Testis (tissue), 3 donors: ENCODE results near the gene MEA1. TPM values are rescaled to one million over a fixed set of nuclear protein-coding genes. Genes with fewer than 3 reads are reported as not detected.

Source experiments
- DNase-seq: peaks from one replicate; pipeline ENCODE4 v3.0.0-alpha.2; 2019
- H3K27ac ChIP-seq, 2 donors: fragments of 200-600 bp; sonication (generic); one replicate each; pipeline ENCODE4 v1.5.1; 2019
- H3K27me3 ChIP-seq: fragments of 200-600 bp; sonication (generic); one replicate; pipeline ENCODE4 v1.5.1; 2019
- H3K36me3 ChIP-seq: fragments of 200-600 bp; sonication (generic); one replicate; pipeline ENCODE4 v1.5.1; 2017; ENCODE audit warnings: low read depth; ENCODE audit errors: missing control alignments
- H3K4me1 ChIP-seq: fragments of 200-600 bp; sonication (generic); one replicate; pipeline ENCODE4 v1.5.1; 2019
- H3K4me3 ChIP-seq, 2 donors: fragments of 200-600 bp; sonication (generic); one replicate each; pipeline ENCODE4 v1.5.1; 2017 to 2019
- H3K9me3 ChIP-seq: fragments of 200-600 bp; sonication (generic); one replicate; pipeline ENCODE4 v1.5.1; 2017
- POLR2A ChIP-seq: fragments of 450-650 bp; IDR thresholded peaks from one replicate; pipeline ENCODE4 v1.6.1; 2017; ENCODE audit warnings: antibody characterized with exemption, mild to moderate bottlenecking, moderate library complexity
- WGBS, 2 donors: methylation state at CpG; one replicate each; pipeline ENCODE4 v1.1.5; 2018; 5-methylcytosine and 5-hydroxymethylcytosine counted together
- intact Hi-C: fragments of 100-400 bp; cut with DNase I; formaldehyde crosslinking; loops from one replicate; pipeline ENCODE4 v1.15.1; 2023; ENCODE audit warnings: low total_unique reads
- polyA plus RNA-seq: library from polyadenylated mRNA; stranded (reverse); fragments of 350-450 nt; fragmentation: Illumina TruSeq; extraction: RNeasy Lipid Tissue Mini Kit (QIAGEN cat#74804); gene quantifications from one replicate; pipeline ENCODE4 v1.2.3, GENCODE V29; 2014; ENCODE audit warnings: low read depth, low replicate concordance; ENCODE audit not compliant: insufficient read depth
- total RNA-seq, 2 donors: library from RNA; depleted of rRNA; stranded (reverse); fragments of >200 nt; gene quantifications; one replicate each; pipeline ENCODE4 v1.2.3, GENCODE V29; 2016
- TF ChIP-seq, protein P1 (sequence below), 3 experiments: fragments of 450-650 bp in 2 of 3; fragments of 200-600 bp in 1 of 3; sonication (generic) in 1 of 3; IDR thresholded peaks; one replicate each; pipeline ENCODE4 v1.5.1; 2016 to 2019; ENCODE audit warnings: antibody characterized with exemption in 3 of 3, mild to moderate bottlenecking in 2 of 3, moderate library complexity in 1 of 3

MEA1 gene
- total and polyA plus RNA-seq, 3 donors from 2014 or later, result 132 to 522 (median 175) TPM

DNA sequence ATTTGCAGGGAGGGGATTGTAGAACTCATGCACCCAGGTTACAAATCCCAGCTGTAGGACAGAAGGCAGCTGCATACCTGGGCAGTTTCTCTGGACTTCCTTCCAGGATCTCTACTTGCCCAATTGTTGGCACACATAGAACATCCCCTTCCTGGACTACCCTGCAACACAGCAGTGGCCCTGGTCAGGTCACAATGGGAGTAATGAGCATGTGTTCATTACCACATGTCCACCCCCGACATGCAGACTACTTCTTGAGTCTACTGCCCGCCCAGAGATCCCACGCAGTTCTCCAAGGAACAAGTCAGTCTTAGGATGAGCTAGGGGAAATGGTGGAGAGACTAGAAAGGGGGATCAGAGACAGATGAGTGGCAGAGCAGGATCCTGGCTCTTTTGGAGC, 39.8 kb downstream of the MEA1 start:
- Histone ChIP-seq H3K27me3 (no peaks in the 10 kb centered on the region), H3K27ac (no peak overlapping the region), H3K9me3 (no peaks in the 10 kb centered on the region), H3K4me3 (no peak overlapping the region), H3K4me1 (no peaks in the 10 kb centered on the region), H3K36me3 (no peaks in the 10 kb centered on the region)
- whole genome bisulfite sequencing, 2 donors, result 84 to 97% methylated on average over 3 of the region's 3 CpGs
- TF ChIP-seq, protein P1, sequence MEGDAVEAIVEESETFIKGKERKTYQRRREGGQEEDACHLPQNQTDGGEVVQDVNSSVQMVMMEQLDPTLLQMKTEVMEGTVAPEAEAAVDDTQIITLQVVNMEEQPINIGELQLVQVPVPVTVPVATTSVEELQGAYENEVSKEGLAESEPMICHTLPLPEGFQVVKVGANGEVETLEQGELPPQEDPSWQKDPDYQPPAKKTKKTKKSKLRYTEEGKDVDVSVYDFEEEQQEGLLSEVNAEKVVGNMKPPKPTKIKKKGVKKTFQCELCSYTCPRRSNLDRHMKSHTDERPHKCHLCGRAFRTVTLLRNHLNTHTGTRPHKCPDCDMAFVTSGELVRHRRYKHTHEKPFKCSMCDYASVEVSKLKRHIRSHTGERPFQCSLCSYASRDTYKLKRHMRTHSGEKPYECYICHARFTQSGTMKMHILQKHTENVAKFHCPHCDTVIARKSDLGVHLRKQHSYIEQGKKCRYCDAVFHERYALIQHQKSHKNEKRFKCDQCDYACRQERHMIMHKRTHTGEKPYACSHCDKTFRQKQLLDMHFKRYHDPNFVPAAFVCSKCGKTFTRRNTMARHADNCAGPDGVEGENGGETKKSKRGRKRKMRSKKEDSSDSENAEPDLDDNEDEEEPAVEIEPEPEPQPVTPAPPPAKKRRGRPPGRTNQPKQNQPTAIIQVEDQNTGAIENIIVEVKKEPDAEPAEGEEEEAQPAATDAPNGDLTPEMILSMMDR (IDR thresholded peaks at IDR 0.05), result no peak
- no peak for TF ChIP-seq POLR2A
- intact Hi-C loops, result no loop called here
- no peak for DNase-seq

DNA sequence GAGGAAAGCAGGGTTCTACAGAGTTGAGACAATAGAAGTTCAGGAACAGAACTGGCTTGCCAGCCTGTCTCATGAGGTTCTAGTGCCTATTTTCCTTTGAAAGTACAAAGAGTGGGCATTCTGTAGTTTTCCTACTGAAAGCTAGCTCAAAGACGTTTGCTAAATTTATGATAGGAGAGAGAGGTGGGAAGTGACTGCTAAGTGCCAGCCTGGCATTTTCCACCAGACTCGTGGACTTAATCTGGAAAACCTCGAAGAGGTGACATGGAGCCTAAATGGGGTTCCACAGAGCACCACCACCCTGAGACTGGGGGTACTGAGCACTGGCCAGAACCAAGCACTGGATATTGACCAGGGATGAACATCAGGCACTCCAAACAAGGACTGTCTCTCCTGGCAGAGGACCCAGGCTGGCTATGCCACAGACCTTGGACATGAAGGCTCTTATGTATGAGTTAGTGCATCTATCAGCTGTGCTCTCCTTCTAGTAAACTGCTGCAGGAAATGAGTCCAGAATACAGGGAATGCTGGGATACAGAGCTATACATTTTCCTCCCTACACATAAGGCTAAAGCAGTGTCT, 41.9 kb downstream of the MEA1 start:
- Histone ChIP-seq H3K27ac (no peak overlapping the region), H3K36me3 (no peaks in the 10 kb centered on the region), H3K4me3 (no peak overlapping the region), H3K9me3 (no peaks in the 10 kb centered on the region), H3K27me3 (no peaks in the 10 kb centered on the region), H3K4me1 (no peaks in the 10 kb centered on the region)
- WGBS, 2 donors, result 82 to 93% methylated on average over 3 of the region's 3 CpGs
- no peak for DNase-seq
- intact Hi-C loops, result no loop called here
- TF ChIP-seq POLR2A, result no peak
- TF ChIP-seq, protein P1 (IDR thresholded peaks at IDR 0.05), result no peak

DNA sequence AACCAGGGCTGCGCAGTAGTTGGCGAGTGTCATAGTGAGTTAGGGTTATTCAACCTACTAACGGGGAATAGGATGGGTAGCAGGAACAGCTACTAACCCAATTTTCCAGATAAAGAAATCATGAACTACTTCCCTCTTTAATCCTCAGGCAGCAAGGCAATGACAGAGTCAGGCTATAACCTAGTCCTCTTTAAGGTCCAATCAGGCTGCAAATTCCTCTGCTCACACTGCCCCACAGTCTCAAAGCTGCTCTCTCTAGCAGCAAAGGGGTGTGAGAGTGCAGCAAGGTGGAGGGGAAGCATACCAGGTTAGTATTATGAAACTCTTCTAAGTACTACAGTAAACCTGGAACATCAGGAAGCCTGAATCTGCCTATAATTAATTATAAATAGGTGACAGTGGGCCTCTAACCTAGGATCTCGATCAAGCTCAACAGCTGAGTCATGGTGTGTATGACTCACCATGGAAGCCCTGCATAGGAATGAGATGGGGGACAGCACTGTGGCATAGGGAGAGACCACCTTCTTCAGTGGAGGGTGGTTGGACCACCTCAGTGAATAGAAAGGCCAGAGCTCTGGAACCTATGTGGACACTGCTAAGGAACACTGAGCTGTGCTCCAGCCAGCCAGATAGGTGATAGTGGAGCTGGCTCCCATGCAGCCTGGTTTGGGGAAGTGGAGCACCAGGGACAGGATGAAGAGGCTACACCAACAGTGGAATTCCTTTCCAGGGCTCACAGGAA, 42.7 kb downstream of the MEA1 start:
- 86 to 90% methylated on average over 4 of the region's 4 CpGs for WGBS, 2 donors

DNA sequence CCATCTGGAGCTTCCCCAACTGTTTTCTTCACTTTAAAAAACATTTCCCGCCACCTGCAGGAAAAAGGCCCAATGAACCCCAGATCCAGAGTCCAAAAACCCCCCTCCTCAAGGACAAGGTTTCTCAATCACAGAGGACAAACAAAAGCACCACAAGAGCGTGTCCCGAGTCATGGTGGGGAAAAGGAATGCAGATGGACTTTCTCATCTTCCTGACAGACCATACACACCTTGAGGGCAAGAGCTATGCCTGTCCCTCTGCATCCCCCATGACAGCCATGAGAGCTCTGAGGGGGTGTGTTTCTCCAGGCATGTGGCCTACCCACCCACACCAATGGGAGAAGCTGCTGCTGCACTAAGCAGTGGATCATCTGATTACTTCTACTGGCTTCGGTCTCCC, 43.8 kb downstream of the MEA1 start:
- H3K9me3 ChIP-seq, result no peaks in the 10 kb centered on the region
- intact Hi-C loops, result no loop called here
- no peaks in the 10 kb centered on the region for H3K27me3 ChIP-seq
- no peak overlapping the region for H3K27ac ChIP-seq
- 95 to 96% methylated on average over 4 of the region's 4 CpGs for WGBS, 2 donors
- H3K36me3 ChIP-seq, result no peaks in the 10 kb centered on the region
- TF ChIP-seq, protein P1 (IDR thresholded peaks at IDR 0.05), result no peak
- TF ChIP-seq POLR2A, result no peak
- no peak overlapping the region for H3K4me3 ChIP-seq
- H3K4me1 ChIP-seq, result no peaks in the 10 kb centered on the region
- no peak for DNase-seq

More for the DNA sequence above, 42.7 kb downstream of the MEA1 start:
- Histone ChIP-seq H3K27me3 (no peaks in the 10 kb centered on the region), H3K4me3 (no peak overlapping the region), H3K36me3 (no peaks in the 10 kb centered on the region), H3K27ac (no peak overlapping the region), H3K4me1 (no peaks in the 10 kb centered on the region), H3K9me3 (no peaks in the 10 kb centered on the region)
- intact Hi-C loops, result no loop called here
- no peak for TF ChIP-seq POLR2A
- TF ChIP-seq, protein P1 (IDR thresholded peaks at IDR 0.05), result no peak
- no peak for DNase-seq

DNA sequence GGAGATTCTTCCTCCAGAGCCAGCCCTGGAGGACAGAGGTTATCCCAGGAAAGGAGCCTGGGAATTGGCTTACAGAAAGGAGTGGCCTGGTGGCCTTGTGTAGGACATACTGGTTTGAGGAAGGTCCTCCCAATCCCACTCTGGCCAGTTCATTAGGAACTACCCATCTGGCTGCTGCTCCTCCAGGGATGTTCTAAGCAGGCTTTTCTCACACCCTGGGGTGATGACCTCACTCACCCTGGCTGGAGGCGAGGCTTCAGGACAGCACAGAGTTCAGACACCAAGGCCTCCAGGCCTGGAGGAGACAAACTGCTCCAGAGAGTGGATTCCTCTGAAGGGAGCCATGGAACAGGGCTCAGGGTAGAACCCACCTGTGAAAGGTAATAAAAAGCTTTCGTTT, 44.3 kb downstream of the MEA1 start:
- TF ChIP-seq, protein P1 (IDR thresholded peaks at IDR 0.05), result no peak
- no peak for TF ChIP-seq POLR2A
- intact Hi-C loops, result no loop called here
- no peaks in the 10 kb centered on the region for H3K27me3 ChIP-seq
- DNase-seq, result no peak
- no peaks in the 10 kb centered on the region for H3K9me3 ChIP-seq
- no peak overlapping the region for H3K27ac ChIP-seq
- no peaks in the 10 kb centered on the region for H3K4me1 ChIP-seq
- WGBS, 2 donors, result 86 to 100% methylated on average over 2 of the region's 2 CpGs
- no peak overlapping the region for H3K4me3 ChIP-seq
- no peaks in the 10 kb centered on the region for H3K36me3 ChIP-seq
